ENCODE measurements around the gene RPL10. TPM values are rescaled to one million over a fixed set of nuclear protein-coding genes. Genes with fewer than 3 reads are reported as not detected.
A peak's percentile ranks its signal among the peaks of the same experiment; 100 is the strongest.

RPL10 gene
- total RNA-seq, 1 experiment from 2014 or later, result 3,401 TPM

DNA sequence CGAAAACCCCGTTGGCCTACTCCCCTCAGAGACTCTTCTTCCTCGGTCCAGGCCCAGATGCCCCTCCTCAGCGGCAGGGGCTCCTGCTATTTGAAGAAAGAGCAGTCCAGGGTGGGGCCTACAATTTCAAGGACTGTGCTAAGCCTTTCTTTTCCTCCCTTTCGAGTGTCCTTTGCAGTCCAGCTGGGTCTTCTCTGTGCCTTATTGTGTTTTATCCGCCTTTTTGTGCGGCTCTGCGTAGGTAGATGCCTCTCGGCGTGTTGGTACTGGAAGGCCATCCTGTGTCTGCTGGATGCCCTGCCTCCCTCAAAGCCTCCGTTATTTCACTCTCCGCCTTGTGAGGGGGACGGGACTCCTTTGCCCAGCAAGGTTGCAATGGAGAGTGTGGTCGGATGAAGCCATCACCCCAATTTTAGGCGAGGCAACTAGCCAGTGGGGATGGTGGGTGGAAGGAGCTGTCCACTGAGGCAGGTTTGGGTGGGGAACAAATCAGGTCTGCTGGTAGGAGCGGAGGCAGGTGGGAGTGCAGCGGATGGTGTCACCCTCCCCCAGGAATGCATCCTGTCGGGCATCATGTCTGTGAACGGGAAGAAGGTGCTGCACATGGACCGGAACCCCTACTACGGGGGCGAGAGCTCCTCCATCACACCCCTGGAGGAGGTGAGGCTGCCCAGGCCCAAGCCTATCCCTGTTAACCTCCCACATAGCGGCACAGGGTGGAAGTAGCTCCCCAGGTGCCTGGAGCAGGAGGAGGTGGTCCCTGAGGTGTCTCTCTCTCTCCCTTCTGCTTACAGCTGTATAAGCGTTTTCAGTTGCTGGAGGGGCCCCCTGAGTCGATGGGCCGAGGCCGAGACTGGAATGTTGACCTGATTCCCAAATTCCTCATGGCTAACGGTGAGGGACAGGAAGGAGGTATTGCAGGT lies 40.1 kb downstream of the RPL10 start:
- Histone ChIP-seq H3F3A (ENCODE audit: low read length, unreplicated experiment) (no peaks in the 10 kb centered on the region), H3K4me1 (ENCODE audit: insufficient read depth, low read length) (peaks cover 21% of the 10 kb centered on the region), H3K9me2 (replicated peaks; ENCODE audit: low read length) (no peaks in the 10 kb centered on the region), H3K9me3 (ENCODE audit: low read length) (no peaks in the 10 kb centered on the region), H3K4me3 (ENCODE audit: low read length) (peak overlapping the region; percentile 85), H3K27me3 (ENCODE audit: low read length) (no peaks in the 10 kb centered on the region), H4K20me1 (ENCODE audit: low read length) (peaks cover 11% of the 10 kb centered on the region), H3K27ac (ENCODE audit: low read length) (no peak overlapping the region), H3K36me3 (ENCODE audit: low read depth, low read length) (peaks cover 4% of the 10 kb centered on the region; the same call in 1 of the 2 replicates), H3K79me2 (ENCODE audit: low read length) (peaks cover 39% of the 10 kb centered on the region), H3K4me2 (ENCODE audit: low read length) (peak overlapping the region; percentile 98), H2AFZ (ENCODE audit: low read length) (no peak overlapping the region), H3K9ac (ENCODE audit: low read length) (peak overlapping the region; percentile 70)
- ATAC-seq, result no peak; the same call in 1 of the 2 replicates
- POLR2A ChIA-PET (ENCODE audit: unreplicated experiment), result no interaction called here
- intact Hi-C loops (cut with micrococcal nuclease), result no loop called here
- CTCF ChIA-PET, result no interaction called here
- DNase-seq, result no peak
- TF ChIP-seq EZH2phosphoT487 (IDR thresholded peaks at IDR 0.05; ENCODE audit: borderline replicate concordance, low read length) (no peak), EZH2 (IDR thresholded peaks at IDR 0.05; ENCODE audit: low read length, unreplicated experiment) (no peak)
- TF ChIP-seq, protein P1, sequence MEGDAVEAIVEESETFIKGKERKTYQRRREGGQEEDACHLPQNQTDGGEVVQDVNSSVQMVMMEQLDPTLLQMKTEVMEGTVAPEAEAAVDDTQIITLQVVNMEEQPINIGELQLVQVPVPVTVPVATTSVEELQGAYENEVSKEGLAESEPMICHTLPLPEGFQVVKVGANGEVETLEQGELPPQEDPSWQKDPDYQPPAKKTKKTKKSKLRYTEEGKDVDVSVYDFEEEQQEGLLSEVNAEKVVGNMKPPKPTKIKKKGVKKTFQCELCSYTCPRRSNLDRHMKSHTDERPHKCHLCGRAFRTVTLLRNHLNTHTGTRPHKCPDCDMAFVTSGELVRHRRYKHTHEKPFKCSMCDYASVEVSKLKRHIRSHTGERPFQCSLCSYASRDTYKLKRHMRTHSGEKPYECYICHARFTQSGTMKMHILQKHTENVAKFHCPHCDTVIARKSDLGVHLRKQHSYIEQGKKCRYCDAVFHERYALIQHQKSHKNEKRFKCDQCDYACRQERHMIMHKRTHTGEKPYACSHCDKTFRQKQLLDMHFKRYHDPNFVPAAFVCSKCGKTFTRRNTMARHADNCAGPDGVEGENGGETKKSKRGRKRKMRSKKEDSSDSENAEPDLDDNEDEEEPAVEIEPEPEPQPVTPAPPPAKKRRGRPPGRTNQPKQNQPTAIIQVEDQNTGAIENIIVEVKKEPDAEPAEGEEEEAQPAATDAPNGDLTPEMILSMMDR (conservative IDR thresholded peaks at IDR 0.05; ENCODE audit: low read depth, low read length), result no peak
- BruUV-seq (replicated peaks), result TSS peak; percentile 6

- CTCF ChIA-PET, result no interaction called here
Observed at GRCh38 chrX:154439841-154440240, 41.7 kb downstream of the RPL10 start.

More at GRCh38 chrX:154439841-154440240, 41.7 kb downstream of the RPL10 start:
- H3F3A ChIP-seq (ENCODE audit: low read length, unreplicated experiment), result no peaks in the 10 kb centered on the region
- ATAC-seq, result no peak
- no peak overlapping the region for H3K27ac ChIP-seq (ENCODE audit: low read length)
- H3K79me2 ChIP-seq (ENCODE audit: low read length), result peaks cover 45% of the 10 kb centered on the region
- BruUV-seq (replicated peaks), result no TSS peak
- H3K9ac ChIP-seq (ENCODE audit: low read length), result no peak overlapping the region
- POLR2A ChIA-PET (ENCODE audit: unreplicated experiment), result no interaction called here
- H4K20me1 ChIP-seq (ENCODE audit: low read length), result peaks cover 11% of the 10 kb centered on the region
- no peaks in the 10 kb centered on the region for H3K9me2 ChIP-seq (replicated peaks; ENCODE audit: low read length)
- DNase-seq, result no peak
- H3K9me3 ChIP-seq (ENCODE audit: low read length), result no peaks in the 10 kb centered on the region
- intact Hi-C loops (cut with micrococcal nuclease), result loop anchor here (5.0 kb wide), 1 partner anchor 37 kb away; the partner anchor contains the start of gene LAGE3
- TF ChIP-seq EZH2phosphoT487 (IDR thresholded peaks at IDR 0.05; ENCODE audit: borderline replicate concordance, low read length) (no peak), EZH2 (IDR thresholded peaks at IDR 0.05; ENCODE audit: low read length, unreplicated experiment) (no peak)
- TF ChIP-seq, protein P1 (conservative IDR thresholded peaks at IDR 0.05; ENCODE audit: low read depth, low read length), result no peak
- H3K4me1 ChIP-seq (ENCODE audit: insufficient read depth, low read length), result peaks cover 29% of the 10 kb centered on the region
- no peak overlapping the region for H3K4me2 ChIP-seq (ENCODE audit: low read length)
- H3K36me3 ChIP-seq (ENCODE audit: low read depth, low read length), result peaks cover 4% of the 10 kb centered on the region; the same call in 1 of the 2 replicates
- no peak overlapping the region for H3K4me3 ChIP-seq (ENCODE audit: low read length)
- H2AFZ ChIP-seq (ENCODE audit: low read length), result no peak overlapping the region
- no peaks in the 10 kb centered on the region for H3K27me3 ChIP-seq (ENCODE audit: low read length)

Data from PC-3 (cell line).